HG03045 (cell line): ENCODE data around the gene WWOX.

Experiments
- ATAC-seq: cut with Tn5 transposase; IDR thresholded peaks from one replicate; pipeline ENCODE4 v1.9.1; 2021; ENCODE audit warnings: mild to moderate bottlenecking, moderate library complexity; ENCODE audit not compliant: unreplicated experiment

The WWOX gene

DNA sequence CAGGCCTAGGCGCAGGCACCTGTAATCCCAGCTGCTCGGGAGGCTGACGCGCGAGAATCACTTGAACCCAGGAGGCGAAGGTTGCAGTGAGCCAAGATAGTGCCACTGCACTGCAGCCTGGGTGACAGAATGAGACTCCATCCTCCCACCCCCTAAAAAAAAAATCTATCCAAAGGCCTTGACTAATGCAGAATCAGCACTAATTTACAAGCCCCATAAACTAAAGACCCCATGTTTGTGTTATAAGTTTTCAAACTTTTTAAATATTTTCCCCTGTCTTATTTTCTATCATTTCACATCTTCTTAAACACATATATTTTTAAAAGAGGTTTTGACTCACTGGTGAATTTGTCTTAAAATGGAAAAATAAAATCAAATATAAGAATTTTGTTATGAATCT, 713.1 kb downstream of the WWOX start:
- ATAC-seq = no peak

DNA sequence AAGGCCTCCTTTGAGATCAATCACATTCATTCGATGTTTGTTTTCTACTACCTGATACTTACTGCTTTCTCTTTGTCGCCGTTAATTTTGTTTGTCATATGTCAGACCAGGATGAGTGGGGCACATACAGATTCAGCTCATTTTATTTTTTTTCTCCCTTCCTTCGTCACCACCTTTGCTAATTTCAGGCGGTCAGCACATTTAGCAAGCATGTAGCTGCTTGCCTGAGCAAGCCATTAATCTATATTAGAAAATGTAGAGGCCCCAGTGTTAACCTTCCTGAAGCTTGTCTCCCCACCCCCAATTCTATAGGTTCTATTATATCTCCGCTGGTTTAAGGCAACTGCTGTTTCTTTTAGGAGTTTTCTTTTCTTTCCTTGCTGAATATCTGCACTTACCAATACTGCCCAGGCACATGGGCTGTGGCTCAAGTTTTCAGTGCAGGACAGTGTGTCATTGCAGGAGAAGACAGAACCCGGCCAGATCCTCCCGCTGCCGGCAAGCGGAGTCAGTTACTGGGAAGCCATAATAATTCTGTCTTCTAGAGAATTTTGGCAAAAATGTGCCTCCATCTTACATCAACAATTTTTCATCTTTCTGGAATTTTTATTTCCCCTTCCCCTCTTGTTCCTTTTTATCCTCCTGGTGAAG, 714.3 kb downstream of the WWOX start:
- ATAC-seq = no peak

DNA sequence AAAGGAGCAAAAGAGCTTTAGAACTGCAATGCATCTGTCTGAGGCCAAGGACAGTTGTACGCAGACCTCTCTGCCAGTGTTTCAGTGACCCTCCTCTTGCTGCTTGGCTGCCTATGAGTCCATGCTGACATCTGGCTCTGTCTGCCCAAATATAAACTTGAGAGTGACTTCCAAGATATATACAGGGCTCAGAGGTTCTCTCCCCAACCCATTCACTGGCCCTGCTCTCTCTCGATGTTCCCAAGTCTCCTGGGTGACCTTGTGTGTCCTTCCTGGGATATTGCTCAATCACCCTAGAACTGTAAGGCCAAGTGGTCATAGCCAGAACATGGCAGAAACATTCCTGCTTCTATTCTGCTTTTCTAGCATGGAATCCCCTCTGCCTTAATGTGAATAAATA, 716.3 kb downstream of the WWOX start:
- ATAC-seq = no peak

DNA sequence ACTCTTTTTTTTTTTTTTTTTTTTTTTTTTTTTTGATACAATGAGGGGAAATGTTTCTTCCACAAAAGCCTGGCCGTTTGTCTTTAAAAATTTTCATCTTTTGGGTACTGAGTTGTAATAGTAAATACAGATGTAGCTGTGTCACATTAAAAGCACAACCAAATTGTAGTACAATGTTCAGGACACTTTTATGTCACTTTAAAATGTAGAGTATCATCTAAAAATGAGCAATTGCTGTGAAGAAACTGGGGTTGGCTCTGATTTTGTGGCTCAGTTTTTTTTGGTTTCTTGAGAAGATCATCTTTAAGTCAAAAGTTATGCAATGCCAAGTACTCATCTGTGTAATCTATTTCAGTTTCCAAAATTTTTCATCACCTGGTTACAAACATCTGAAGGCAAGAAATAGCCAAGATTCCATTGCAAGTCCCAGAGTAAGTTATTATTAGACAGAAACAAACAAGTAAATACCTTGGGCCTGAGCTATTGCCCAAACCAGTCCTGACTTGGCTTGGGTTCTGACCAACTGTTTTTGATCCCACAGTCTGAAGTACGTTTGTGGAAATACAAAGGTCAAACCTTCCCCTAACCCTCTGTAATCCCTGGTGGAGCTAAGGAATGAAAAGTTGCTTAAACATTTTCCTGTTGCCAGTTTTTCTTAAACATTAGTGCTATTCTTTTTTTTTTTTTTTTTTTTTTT, 717.2 kb downstream of the WWOX start:
- ATAC-seq = no peak

DNA sequence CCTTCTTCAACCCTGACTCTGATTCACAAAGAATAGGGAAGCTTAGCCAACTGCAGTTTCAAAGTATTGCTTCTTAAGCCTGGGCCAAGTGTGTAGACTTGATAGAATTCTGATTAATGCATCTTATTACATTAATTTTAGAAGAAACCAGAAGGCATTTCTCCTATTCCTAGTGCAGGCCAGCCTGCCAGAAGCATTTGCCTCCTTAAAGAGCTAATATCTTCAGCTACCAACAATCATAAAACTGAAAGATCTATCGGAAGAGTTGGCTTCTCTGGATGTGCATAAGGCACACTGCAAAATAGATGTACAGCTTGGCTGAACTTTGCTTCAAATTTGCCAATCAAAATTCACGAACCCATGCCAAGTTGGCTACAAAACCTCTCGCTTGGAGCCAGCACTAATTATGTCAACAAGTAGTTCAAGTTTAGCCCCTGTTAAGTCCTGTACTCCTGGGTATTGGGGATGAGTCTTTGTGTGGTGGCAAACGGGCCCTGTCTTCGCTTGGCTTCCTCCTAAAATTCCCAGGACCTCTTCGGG, 717.8 kb downstream of the WWOX start:
- ATAC-seq = no peak

DNA sequence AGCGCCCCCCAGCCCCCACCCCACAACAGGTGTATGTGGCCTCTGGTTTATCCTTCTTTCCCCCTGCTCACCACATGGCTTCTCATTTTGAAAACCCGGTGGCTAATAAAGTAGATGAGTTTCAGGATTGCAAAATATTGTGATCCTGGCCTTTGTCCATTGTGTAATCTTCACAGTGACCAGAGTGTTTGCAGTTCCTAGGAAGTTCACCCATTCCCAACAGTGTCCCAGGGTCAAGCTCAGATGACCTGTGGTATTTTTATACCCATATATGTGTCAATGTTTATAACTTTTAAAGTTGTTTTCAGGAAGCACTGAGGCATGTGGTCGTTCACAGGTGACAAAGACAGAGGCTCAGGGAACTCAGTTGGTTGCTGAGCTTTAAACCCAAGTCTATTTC, 721.9 kb downstream of the WWOX start:
- no peak for ATAC-seq

DNA sequence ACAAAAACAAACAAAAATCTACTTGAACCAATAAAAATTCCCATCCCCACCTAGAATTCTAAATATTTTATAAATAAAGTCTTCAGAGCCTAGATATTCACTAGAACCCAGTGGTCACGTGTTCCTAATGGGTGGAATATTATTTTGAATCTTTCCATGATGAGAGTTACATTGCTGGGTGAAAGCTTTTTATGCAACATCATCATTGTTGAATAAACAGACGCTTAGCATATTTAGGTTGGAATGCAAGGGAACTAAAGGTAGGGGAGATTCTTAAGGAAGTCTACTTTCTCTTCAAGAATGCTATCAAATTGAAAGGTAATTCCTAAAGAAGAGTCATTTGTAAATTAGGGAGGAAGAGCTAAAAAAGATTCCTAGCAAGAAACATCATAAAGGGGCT, 723.1 kb downstream of the WWOX start:
- no peak for ATAC-seq

DNA sequence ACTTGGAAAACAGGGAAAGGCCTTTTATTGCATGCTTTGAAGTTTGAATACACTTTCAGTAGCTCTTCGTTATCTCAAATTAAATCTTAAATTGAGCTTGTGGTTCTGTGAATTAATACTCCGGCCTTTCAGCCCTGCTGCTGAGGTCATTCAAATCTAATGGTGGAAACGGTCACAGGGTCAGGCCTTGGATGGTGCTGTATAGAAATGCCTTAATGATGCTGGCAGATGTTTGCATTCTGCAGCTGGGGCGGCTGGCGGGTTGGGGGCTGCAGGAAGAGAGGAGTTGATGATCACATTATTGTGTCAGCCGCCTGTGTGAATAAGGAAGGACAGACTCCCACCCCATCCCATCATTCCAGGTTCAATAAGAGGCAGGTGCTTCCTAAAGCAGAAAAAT, 723.6 kb downstream of the WWOX start:
- ATAC-seq = no peak

DNA sequence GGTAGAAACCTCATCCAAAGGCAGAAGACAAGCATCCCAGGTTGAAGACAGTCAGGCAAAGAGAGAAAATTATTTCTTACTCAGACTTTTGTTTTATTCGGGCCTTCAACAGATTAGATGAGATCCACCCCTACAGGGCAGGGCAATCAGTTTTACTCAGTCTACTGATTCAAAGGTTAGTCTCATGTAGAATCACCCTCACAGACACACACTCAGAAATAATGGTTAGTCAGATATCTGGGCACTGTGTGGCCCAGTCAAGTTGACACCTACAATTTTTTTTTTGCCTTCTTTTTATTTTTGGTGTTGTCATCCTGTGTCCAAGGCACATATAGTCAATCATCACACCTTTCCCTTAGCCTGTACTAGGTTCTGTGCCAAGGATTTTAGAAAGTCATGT, 729.8 kb downstream of the WWOX start:
- no peak for ATAC-seq

DNA sequence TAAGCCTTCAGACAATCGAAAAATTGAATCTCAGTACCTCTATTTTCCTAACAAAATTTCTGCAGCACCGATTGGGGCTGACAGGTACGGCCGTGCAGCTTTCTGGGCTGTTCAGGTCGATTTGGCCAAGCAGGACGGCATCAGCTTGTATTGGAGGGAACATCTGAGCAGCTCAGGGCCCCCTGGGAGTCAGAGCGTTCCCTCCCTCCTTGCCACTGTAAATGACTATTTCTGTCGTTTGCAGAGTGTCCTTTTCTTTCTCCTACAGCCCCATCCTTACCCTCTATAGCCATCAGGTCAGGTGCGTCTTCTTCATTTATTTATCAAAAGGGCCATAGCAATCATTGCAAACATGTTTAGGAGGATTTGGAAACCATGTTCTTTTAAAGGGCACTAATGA, 731.1 kb downstream of the WWOX start:
- ATAC-seq = no peak

DNA sequence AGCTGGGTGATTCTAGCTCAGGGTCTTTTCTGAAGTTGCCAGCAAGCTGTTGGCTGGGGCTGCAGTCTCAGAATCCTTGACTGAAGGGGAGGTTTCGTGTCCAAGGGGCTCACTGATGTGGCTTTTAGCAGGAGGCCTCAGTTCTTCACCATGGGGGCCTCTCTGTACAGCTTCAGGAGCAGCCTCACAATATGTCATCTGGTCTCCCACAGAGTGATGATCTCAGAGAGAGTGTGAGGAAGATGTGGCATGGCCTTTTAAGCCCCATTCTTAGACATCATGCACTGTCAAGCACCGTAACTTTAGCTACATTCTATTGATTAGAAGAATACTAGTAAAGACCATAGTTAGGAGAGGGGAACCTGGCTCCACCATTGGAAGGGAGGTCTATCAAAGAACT, 732.6 kb downstream of the WWOX start:
- ATAC-seq = no peak

DNA sequence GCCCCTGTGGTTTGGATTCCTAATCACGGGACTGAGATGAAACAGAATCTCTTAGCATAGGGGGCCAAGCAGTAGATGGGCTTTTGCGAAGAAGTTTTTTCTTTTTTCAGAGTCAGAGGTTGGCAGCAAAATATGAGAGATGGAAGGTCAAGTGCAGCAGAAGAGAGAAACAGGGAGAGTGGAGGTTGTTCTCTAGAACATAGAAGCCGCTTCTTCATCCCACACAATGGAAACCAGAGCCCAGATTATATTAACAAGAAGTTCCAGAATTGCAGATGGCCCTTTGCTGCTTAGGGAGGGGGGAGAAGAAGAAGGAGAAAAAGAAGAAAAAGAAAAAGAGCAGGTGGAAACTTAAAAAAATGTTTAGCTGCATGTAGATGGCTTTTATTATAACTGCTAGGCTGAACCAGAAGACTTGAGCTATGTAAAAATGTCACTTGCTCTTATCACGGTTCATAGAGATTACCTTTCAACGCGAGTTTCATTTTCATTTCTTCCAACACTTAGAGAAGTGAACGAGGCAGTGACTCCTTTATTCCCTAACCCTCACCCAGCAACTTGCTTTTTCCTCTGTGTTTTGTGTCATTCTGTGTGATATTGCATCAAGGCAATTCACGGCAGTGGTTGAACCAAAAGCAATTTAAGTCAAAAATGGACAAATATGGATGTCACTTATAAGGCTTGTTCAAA, 737.5 kb downstream of the WWOX start:
- no peak for ATAC-seq

DNA sequence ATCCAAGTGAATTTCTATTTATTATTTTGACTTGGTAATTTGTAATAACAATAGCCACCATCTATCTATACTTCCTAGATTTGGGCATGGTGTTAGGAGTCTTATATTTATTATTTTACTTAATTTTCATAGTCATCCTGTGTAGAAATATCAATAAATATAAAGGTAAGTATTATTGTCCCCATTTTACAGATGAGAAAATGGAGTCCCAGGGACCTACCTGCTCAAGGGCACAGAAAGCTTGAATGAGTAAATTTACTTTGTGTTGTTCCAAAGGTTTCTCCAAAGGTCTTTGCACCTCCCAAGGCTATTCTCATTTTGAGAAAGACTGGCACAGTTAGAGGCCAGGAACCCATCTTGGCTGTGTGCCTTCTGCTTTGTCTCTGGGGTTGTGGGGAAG, 738.3 kb downstream of the WWOX start:
- ATAC-seq = no peak

DNA sequence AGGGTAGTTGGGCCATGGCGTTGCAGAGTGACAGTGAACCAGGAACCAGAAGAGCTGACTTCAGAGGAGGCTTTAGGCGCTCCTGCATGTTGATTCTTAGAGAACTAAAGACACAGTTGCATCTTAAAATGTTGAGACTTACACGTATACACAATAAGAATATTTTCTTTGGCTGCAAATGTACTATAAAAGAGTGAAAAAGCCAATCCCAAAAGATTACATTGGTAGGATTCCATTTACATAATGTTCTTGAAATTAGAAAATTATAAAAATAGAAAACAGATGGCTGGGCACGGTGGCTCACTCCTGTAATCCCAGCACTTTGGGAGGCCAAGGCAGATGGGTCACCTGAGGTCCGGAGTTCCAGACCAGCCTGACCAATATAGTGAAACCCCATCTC, 738.8 kb downstream of the WWOX start:
- ATAC-seq = no peak

DNA sequence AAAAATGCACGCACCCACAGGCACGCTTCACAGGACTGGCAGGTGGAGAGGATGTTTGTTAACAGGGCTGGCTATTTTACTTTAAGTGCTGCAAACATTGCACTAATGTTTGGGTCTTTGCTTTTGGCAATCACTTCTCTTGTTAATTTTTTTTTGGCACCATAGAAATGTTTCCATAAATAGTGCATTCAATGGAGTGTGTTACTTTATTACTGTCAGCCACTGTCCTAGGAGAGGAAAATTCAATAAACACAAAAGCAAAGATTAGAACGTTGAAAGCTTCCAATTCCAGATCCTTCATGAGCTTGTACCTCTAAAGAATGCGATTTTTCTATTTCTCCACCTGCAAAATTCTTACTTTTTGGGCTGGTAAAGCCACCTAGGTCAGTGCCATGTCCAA, 743.5 kb downstream of the WWOX start:
- no peak for ATAC-seq

DNA sequence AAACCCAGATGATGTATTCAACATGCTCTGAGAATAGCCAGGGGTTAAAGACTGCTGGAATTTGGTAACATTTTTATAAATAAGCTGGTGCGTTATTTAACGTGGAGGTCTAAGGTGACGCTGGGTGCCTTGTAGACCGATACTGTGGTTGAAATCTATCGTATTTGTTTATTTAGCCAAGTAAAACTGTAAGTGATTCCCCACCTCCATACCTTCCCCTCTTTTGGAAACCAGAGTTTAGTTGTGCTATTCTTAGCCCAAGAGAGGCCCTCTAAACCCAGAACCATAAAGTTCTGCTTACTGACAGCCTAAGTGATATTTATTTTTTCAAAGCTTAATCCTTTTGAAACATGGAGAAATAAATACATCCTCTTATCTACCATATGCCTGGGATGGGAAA, 744.5 kb downstream of the WWOX start:
- no peak for ATAC-seq

DNA sequence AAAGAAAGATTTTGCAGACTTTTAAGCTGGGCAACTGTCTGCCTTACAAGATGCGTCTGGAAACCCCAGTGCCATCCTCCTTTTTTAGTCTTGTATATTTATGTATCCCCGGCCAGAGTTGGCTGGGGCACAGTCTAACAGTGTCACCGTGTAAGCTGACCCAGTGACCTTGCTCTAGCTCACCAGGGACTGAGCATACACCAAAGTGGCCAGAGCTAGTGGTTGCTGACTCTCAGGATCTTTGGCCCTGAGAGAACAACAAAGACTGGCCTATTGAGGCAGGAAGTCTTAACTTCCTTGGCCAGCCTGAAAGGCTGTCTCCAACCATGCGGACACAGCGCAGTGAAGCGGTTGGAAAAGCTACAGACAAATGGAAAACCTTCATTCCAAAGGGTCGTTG, 745.2 kb downstream of the WWOX start:
- ATAC-seq = no peak

DNA sequence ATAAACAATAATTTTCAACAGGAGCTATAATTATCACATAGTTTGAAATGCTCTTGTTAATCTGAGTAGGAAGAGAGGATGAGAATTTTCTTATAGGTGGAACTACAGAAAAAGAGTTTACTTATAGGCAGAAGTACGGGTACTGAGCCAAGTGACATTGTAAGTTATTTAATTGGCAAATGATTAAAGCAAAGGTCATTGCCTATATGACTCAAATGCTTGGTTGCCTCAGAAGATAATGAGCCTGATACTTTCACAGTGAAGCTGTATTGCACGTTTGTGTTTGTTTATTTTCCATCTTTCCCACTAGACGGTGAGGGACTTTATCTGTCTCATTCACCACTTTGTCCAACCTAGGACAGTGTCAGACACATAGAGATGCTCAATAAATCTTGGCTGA, 751.8 kb downstream of the WWOX start:
- ATAC-seq = no peak

DNA sequence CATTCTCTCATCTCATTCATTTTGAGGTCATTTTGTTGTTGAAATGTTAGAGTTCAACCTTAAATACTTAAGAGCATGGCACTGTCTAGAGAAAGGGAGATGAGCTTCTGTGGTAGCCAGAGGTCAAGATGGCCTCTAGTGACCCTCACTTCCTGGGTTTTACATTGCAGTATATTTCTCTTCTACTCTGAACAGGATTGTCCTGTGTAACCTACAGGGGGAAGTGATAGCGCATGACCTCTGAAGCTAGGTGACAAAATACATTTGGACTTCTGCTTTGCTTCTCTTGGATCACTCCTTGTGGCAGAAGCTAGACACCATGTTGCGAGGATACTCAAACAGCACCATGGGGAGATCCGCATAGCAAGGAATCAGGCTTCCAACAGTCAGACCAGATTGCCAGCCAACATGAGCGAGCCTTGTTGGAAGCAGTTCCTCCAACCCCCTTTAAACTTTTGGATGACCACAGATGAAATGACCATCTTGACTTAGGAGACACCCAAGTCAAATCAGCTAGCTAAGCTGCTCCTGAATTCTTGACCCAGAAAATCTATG, 752.7 kb downstream of the WWOX start:
- no peak for ATAC-seq

DNA sequence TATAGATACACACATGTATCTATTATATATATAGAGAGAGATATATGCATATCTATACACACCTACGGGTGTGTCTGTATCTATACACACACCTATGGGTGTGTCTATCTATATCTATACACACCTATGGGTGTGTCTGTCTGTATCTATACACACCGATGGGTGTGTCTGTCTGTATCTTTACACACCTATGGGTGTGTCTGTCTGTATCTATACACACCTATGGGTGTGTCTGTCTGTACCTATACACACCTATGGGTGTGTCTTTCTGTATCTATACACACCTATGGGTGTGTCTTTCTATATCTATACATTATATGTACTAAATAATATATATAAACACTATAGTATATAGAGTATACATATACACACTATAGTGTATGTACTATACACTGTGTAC, 762.6 kb downstream of the WWOX start:
- no peak for ATAC-seq

DNA sequence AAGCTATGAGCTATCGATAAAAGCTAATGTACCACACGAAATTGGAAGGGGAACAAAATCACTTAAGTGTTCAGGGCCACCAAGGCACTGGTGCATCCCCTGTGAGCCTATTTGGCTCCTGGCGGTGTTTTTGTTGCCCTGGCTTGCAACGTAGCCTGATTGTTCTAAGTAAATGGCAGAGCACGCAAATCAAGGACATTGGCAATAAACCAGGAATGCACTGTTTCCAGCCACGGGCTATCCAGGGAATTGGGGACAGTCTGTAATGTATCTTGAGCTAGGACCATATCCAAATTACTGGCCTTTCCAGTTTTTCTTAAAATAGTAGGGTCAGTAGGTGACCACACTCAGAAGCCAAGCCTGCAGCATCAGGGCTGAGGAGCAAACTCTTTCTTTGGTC, 767.1 kb downstream of the WWOX start:
- no peak for ATAC-seq

DNA sequence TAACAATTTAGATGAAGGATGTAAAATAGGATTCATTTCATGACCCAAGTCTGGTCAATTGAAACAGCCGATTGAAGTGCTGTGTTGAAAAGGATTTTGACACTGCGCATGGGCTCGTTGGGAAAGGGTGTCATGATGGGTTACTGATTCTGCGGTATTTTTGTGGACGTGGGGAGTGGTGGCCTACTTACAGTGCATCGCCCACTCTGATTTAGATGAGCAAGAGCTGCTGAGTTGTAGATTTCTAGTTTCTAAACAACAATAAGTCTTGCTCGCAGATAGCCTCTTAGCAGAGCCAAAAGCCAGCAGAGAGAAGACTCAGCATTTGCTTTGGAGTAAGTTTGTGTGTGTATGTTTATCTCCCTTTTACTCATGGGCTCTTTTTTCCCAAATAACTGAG, 770.0 kb downstream of the WWOX start:
- no peak for ATAC-seq
